ENCODE measurements around the gene GLMP. TPM values are rescaled to one million over a fixed set of nuclear protein-coding genes. Genes with fewer than 3 reads are reported as not detected.

Gene GLMP
- total RNA-seq, 1 experiment from 2014 or later, result 60.2 TPM

- DNase-seq (ENCODE audit: low read depth, low spot score), result no peak
- Histone ChIP-seq H3K9me3 (ENCODE audit: control insufficient read depth, insufficient read depth, low read depth, low read length) (no peaks in the 10 kb centered on the region), H3K36me3 (ENCODE audit: control insufficient read depth, insufficient read depth, low read length) (no peaks in the 10 kb centered on the region; the same call in 1 of the 2 replicates), H3K4me3 (ENCODE audit: low read depth in 2 of 2, low read length in 2 of 2) (no peak overlapping the region), H3K27me3 (ENCODE audit: control insufficient read depth, insufficient read depth, low read length) (no peaks in the 10 kb centered on the region), H3K4me1 (ENCODE audit: control insufficient read depth, insufficient read depth, low read length) (peaks cover 9% of the 10 kb centered on the region), H3K27ac (ENCODE audit: low read length) (no peak overlapping the region)
- TF ChIP-seq POLR2AphosphoS5 (IDR thresholded peaks at IDR 0.05; ENCODE audit: low read depth, low read length) (peak; percentile 17; the same call in 1 of the 2 replicates), CTCF (IDR thresholded peaks at IDR 0.05) (no peak)
- CTCF ChIA-PET, result no interaction called here
- intact Hi-C loops (cut with micrococcal nuclease; ENCODE audit: unreplicated experiment), result no loop called here
- in situ Hi-C loops (cut with HindIII; ENCODE audit: low pct_unique_long_range_greater_than_20kb, low sequenced_read_pairs), result no loop called here
- POLR2A ChIA-PET, result interaction anchor here (0.5 kb wide), 1 partner anchor 22 kb away, joined by 3 read pairs; no protein-coding TSS in a partner anchor
- peak; percentile 39 for ATAC-seq
- BruUV-seq (replicated peaks), result no TSS peak
These were observed 48.6 kb downstream of the GLMP start for GRCh38 chr1:156246781-156247459.

GRCh38 chr1:156246241-156246780 lies 49.2 kb downstream of the GLMP start:
- Histone ChIP-seq H3K36me3 (ENCODE audit: control insufficient read depth, insufficient read depth, low read length) (no peaks in the 10 kb centered on the region; the same call in 1 of the 2 replicates), H3K4me1 (ENCODE audit: control insufficient read depth, insufficient read depth, low read length) (peaks cover 9% of the 10 kb centered on the region), H3K27me3 (ENCODE audit: control insufficient read depth, insufficient read depth, low read length) (no peaks in the 10 kb centered on the region), H3K4me3 (ENCODE audit: low read depth in 2 of 2, low read length in 2 of 2) (peak overlapping the region in 1 of 2 experiments; percentile 18; a peak in 1 of 4 replicates), H3K27ac (ENCODE audit: low read length) (no peak overlapping the region), H3K9me3 (ENCODE audit: control insufficient read depth, insufficient read depth, low read depth, low read length) (no peaks in the 10 kb centered on the region)
- CTCF ChIA-PET, result interaction anchor here (0.6 kb wide), 1 partner anchor 12 kb away, joined by 4 read pairs; no protein-coding TSS in a partner anchor
- in situ Hi-C loops (cut with HindIII; ENCODE audit: low pct_unique_long_range_greater_than_20kb, low sequenced_read_pairs), result no loop called here
- DNase-seq (ENCODE audit: low read depth, low spot score), result no peak
- no peak for ATAC-seq
- TF ChIP-seq SIN3A (IDR thresholded peaks at IDR 0.05; ENCODE audit: borderline replicate concordance, insufficient read depth, low read depth, low read length) (no peak), CTCF (IDR thresholded peaks at IDR 0.05) (no peak), POLR2AphosphoS5 (IDR thresholded peaks at IDR 0.05; ENCODE audit: low read depth, low read length) (no peak), TCF7L2 (IDR thresholded peaks at IDR 0.05; ENCODE audit: low read depth, low read length) (no peak)
- TF ChIP-seq, protein P1, sequence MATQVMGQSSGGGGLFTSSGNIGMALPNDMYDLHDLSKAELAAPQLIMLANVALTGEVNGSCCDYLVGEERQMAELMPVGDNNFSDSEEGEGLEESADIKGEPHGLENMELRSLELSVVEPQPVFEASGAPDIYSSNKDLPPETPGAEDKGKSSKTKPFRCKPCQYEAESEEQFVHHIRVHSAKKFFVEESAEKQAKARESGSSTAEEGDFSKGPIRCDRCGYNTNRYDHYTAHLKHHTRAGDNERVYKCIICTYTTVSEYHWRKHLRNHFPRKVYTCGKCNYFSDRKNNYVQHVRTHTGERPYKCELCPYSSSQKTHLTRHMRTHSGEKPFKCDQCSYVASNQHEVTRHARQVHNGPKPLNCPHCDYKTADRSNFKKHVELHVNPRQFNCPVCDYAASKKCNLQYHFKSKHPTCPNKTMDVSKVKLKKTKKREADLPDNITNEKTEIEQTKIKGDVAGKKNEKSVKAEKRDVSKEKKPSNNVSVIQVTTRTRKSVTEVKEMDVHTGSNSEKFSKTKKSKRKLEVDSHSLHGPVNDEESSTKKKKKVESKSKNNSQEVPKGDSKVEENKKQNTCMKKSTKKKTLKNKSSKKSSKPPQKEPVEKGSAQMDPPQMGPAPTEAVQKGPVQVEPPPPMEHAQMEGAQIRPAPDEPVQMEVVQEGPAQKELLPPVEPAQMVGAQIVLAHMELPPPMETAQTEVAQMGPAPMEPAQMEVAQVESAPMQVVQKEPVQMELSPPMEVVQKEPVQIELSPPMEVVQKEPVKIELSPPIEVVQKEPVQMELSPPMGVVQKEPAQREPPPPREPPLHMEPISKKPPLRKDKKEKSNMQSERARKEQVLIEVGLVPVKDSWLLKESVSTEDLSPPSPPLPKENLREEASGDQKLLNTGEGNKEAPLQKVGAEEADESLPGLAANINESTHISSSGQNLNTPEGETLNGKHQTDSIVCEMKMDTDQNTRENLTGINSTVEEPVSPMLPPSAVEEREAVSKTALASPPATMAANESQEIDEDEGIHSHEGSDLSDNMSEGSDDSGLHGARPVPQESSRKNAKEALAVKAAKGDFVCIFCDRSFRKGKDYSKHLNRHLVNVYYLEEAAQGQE (IDR thresholded peaks at IDR 0.05; ENCODE audit: insufficient read depth in 1 of 2, low read depth in 2 of 2, low read length in 1 of 2), result no peak
- POLR2A ChIA-PET, result interaction anchor here (0.5 kb wide), 1 partner anchor 21 kb away, joined by 3 read pairs; no protein-coding TSS in a partner anchor
- intact Hi-C loops (cut with micrococcal nuclease; ENCODE audit: unreplicated experiment), result no loop called here
- BruUV-seq (replicated peaks), result no TSS peak
